ENCODE data around the gene KCNH8.

- TF ChIP-seq POLR2AphosphoS5 (IDR thresholded peaks at IDR 0.05; ENCODE audit: borderline replicate concordance, low read depth, low read length): no peak
- TF ChIP-seq EZH2 (IDR thresholded peaks at IDR 0.05): no peak
- TF ChIP-seq FOXP2 (optimal IDR thresholded peaks at IDR 0.05; ENCODE audit: control extremely low read depth, extremely low read length, insufficient read depth): no peak
These were observed 328.0 kb downstream of the KCNH8 start for GRCh38 chr3:19476281-19476680.
